Body of pancreas (tissue), 4 donors: ENCODE measurements around the gene CD70.

Experiments used
- POLR2A ChIP-seq, 3 donors: fragments of 450-650 bp; IDR thresholded peaks; one replicate each; pipeline ENCODE4 v1.6.1; 2016; ENCODE audit warnings: antibody characterized with exemption in 3 of 3, mild to moderate bottlenecking in 2 of 3
- TF ChIP-seq, protein P1 (sequence below), 7 experiments: fragments of 450-650 bp in 4 of 7; fragments of 200-600 bp in 3 of 7; sonication (generic) in 3 of 7; IDR thresholded peaks; one replicate each; pipeline ENCODE4 v1.5.1; 2016 to 2019; ENCODE audit warnings: antibody characterized with exemption in 7 of 7

DNA sequence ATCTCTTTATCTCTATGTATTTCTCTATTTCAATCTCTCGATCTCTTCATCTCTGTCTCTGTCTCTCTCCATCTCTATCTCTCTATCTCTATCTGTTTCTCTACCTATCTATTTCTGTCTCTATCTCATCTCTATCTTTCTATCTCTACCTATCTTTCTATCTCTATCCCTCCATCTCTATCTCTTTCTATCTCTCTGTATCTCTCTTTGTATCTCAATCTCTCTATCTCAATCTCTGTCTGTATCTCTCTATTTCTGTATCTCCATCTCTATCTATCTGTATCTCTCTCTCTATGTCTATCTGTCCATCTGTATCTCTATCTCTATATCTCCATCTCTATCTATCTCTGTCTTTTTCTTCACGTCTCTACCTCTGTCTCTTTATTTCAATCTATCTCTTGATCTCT is 34.9 kb downstream of the CD70 start:
- TF ChIP-seq, protein P1, sequence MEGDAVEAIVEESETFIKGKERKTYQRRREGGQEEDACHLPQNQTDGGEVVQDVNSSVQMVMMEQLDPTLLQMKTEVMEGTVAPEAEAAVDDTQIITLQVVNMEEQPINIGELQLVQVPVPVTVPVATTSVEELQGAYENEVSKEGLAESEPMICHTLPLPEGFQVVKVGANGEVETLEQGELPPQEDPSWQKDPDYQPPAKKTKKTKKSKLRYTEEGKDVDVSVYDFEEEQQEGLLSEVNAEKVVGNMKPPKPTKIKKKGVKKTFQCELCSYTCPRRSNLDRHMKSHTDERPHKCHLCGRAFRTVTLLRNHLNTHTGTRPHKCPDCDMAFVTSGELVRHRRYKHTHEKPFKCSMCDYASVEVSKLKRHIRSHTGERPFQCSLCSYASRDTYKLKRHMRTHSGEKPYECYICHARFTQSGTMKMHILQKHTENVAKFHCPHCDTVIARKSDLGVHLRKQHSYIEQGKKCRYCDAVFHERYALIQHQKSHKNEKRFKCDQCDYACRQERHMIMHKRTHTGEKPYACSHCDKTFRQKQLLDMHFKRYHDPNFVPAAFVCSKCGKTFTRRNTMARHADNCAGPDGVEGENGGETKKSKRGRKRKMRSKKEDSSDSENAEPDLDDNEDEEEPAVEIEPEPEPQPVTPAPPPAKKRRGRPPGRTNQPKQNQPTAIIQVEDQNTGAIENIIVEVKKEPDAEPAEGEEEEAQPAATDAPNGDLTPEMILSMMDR (IDR thresholded peaks at IDR 0.05) = no peak
- TF ChIP-seq POLR2A (IDR thresholded peaks at IDR 0.05) = no peak
